Neural progenitor cell (in vitro differentiated cells): Measurements from ENCODE around the gene QSOX1.

Source experiments
- EZH2phosphoT487 ChIP-seq: fragments of 200-600 bp; sonication (generic); IDR thresholded peaks from 2 replicates; pipeline ENCODE4 v1.6.1; 2017; ENCODE audit warnings: antibody characterized with exemption
- TF ChIP-seq, protein P1 (sequence below): fragments of 200-600 bp; sonication (generic); IDR thresholded peaks from 2 replicates; pipeline ENCODE4 v1.5.1; 2017; ENCODE audit warnings: antibody characterized with exemption, mild to moderate bottlenecking

DNA sequence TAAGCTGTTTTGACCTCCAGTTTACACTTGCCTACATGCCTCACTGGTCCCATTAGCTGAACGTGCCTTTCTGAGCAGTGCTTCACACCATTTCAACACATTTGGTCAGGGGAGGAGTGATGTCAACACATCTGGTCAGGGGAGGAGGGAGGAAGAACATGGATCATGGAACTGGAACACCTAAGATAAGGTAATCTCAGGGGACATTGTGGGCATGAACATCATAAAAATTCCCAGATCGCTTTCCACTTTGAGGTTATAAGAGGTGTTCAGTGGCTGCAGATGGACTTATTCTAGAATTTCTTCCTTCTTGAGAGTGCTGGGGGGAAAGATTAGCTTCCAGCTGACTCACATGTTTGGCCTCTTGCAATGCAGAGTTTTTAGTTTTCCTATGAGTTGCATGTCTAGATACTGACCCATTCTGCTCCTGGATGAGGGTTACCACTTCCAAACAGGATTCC is 2.0 kb downstream of the QSOX1 start:
- TF ChIP-seq, protein P1, sequence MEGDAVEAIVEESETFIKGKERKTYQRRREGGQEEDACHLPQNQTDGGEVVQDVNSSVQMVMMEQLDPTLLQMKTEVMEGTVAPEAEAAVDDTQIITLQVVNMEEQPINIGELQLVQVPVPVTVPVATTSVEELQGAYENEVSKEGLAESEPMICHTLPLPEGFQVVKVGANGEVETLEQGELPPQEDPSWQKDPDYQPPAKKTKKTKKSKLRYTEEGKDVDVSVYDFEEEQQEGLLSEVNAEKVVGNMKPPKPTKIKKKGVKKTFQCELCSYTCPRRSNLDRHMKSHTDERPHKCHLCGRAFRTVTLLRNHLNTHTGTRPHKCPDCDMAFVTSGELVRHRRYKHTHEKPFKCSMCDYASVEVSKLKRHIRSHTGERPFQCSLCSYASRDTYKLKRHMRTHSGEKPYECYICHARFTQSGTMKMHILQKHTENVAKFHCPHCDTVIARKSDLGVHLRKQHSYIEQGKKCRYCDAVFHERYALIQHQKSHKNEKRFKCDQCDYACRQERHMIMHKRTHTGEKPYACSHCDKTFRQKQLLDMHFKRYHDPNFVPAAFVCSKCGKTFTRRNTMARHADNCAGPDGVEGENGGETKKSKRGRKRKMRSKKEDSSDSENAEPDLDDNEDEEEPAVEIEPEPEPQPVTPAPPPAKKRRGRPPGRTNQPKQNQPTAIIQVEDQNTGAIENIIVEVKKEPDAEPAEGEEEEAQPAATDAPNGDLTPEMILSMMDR: no peak
- TF ChIP-seq EZH2phosphoT487: no peak
